Right ventricle myocardium inferior (tissue), 1 donor: ENCODE results near the gene STH. TPM values are rescaled to one million over a fixed set of nuclear protein-coding genes. Genes with fewer than 3 reads are reported as not detected.

Experiments
- total RNA-seq: library from RNA; stranded (reverse); fragmentation: NEBNext Ultra II Directional; extraction: Animal tissue kit (Norgen Biotek cat#: 25700); gene quantifications from one replicate; pipeline ENCODE4 v1.2.1, GENCODE V29; 2021
- donor health status: DM: no; HTN: yes; CAD: no; lungs with severe emphysema.

Gene STH
- total RNA-seq, 1 donor from 2014 or later, result not detected

Other genes starting within 250 kb of the STH start
- gene CRHR1, start 214.9 kb upstream of the STH start, total RNA-seq, result not detected
- gene SPPL2C, start 154.4 kb upstream of the STH start, total RNA-seq, result not detected
- 39.3 TPM for gene MAPT, start 104.7 kb upstream of the STH start, total RNA-seq
- gene KANSL1, start 194.2 kb downstream of the STH start, total RNA-seq, result 27.9 TPM